Stimulated activated CD8-positive, alpha-beta memory T cell treated with anti-CD3 and anti-CD28 coated beads, Interleukin-15, amount 100 ng/mL, for 48 hours (primary cell): ENCODE data around the gene KLHL3.

Experiments used
- DNase-seq, 2 donors: peaks; one replicate each; pipeline ENCODE4 v3.0.0-alpha.2; 2020; ENCODE audit warnings: low read depth in 2 of 2

The KLHL3 gene

DNA sequence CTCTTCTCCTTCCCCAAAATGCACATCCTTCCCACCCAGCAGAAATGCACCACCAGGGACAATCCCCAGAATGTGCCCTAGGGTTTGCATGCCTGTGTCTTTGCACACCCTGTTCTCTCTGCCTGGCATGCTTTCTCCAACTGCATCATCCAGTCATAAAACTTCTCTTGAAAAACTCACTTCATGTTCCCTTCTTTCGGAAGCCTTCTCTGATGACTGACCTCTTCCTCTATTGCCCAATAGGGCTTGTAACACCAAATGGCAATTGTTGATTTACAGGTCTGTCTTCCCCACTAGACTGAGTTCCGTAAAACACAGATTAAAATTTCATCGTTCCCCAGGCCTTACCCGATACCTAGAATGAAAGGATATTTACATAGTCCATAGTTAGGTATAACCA lies 153.7 kb downstream of the KLHL3 start:
- DNase-seq: no peak

DNA sequence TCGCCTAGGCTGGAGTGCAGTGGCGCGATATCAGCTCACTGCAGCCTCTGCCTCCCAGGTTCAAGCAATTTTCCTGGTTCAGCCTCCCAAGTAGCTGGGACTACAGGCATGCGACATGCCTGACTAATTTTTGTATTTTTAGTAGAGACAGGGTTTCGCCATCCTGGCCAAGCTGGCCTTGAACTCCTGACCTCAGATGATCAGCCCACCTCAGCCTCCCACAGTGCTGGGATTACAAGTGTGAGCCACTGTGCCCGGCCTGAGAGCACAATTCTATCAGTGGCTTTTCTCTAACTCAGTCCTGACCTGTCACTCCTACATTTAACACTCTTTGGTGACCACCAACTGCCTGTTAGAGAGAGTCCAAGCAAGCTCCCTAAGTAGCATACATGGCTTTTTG lies 154.1 kb downstream of the KLHL3 start:
- DNase-seq: no peak

GRCh38 chr5:137580030-137580429 lies 155.9 kb downstream of the KLHL3 start:
- DNase-seq: no peak

- no peak for DNase-seq
These were observed 160.0 kb downstream of the KLHL3 start for GRCh38 chr5:137575847-137576246.

DNA sequence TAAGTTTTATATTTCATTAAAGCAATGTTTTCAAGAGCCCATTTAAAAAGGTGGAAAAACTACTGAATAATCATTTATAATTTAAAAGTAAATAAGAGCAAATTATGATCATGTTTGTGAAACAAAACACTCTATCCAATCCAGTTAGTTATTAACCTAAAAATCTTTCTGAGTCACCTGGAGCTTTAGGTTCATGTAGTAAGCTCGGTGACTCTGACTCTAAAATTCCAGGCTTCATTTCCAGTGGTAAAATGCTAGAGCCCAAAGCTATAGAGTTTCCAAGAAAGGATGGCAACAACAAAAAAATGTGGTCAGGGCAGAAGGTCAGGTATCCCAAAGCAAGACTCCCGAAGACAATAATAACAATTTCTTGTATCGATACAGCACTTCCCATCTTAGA lies 160.7 kb downstream of the KLHL3 start:
- DNase-seq: no peak

DNA sequence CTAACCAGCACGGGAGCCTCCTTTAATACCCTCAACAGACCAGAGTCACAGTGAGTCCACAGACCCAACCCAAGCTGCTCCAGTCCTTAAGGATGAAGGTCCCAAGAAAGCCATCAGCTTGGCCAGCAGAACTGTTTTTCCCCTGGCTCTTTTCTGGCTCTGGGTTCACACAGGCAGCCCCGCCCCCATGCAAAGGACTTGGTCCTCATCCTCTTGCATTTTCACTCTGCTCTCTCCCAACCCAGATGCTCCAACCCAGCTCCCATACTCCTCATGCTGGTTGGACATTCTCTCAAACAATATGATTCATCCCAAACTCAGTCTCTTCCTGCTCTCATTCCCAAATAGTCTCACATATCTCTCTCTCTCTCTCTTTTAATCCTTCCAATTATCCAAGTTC lies 162.5 kb downstream of the KLHL3 start:
- no peak for DNase-seq

- DNase-seq: no peak
These were observed 163.7 kb downstream of the KLHL3 start for GRCh38 chr5:137572042-137572695.

DNA sequence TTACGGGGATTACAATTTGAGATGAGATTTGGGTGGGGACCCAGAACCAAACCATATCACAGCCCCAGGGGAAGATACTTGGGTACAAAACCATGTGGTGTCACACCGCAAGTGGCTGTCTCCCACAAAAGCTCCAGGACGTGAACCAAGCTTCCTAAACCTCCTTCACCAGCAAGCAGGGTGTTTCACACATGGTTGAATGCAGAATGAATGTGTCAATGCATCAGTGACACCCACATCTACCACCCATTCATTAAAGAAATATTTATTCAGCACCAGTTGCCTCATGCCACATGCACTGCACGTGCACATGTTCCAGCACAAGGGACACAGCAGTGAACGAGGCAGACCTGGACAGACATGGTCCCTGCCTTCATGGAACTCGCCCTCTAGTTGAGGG lies 165.8 kb downstream of the KLHL3 start:
- DNase-seq: no peak
